HTR-8/SVneo (cell line): ENCODE results near the gene PRKRIP1.
A peak's percentile ranks its signal among the peaks of the same experiment; 100 is the strongest.
"Not testable (repeated sequence)": the region's sequence is repeated elsewhere in the genome, so short reads cannot be mapped to it uniquely, and the experiment has no call there.

Experiments used
- DNase-seq: peaks from one replicate; pipeline ENCODE4 v3.0.0; 2011; ENCODE audit warnings: low spot score, mixed read lengths; ENCODE audit not compliant: insufficient read length
- FAIRE-seq: peaks from 2 replicates; lab custom pipeline; 2011; peaks lifted over from hg19 to GRCh38; lab: Jason Lieb, UNC

PRKRIP1 gene

GRCh38 chr7:102454468-102454867 lies 58.3 kb downstream of the PRKRIP1 start:
- no peak for DNase-seq
- no peak for FAIRE-seq

GRCh38 chr7:102454932-102455331 lies 58.8 kb downstream of the PRKRIP1 start:
- not testable (repeated sequence) for FAIRE-seq, DNase-seq

DNA sequence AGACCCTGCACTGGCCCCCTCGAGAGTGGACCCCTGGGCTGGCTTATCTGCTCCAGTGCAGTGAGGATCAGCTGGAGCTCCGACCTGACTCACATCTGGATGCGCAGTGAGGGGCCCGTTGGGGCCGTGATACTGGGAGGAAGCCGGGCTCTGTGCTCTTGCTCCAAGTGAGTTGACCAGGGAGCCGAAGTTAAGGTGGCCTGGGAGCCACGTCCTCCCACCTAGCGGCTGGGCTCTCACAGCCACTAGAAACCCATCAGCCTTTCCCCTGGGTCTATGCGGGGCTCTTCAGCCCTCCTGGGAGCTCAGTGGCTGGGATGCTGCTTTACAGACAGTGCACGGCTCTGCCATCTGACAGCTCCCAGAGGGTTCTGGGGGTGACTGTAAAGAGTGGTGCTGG lies 59.4 kb downstream of the PRKRIP1 start:
- no peak for DNase-seq
- FAIRE-seq, result no peak

DNA sequence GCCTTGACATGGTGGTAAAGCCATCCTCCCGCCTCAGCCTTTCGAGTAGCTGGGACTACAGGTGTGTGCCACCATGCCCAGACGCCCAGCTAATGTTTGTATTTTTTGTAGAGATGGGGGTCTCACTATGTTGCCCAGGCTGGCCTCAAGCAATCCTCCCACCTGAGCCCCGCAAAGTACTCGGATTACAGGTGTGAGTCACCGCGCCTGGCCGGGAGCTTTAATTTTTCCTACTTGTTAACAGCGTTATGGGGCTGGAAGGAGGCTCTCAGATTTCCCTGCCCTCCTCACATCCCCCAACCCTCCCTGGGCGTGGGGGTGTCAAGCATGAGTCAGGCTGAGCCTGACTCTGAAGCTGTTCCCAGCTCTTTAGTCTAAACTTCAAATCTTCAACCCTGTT lies 60.2 kb downstream of the PRKRIP1 start:
- DNase-seq (no peak), FAIRE-seq (no peak)

GRCh38 chr7:102457352-102457924 lies 61.3 kb downstream of the PRKRIP1 start:
- DNase-seq, result no peak
- FAIRE-seq, result no peak

- FAIRE-seq, result no peak
- DNase-seq, result no peak
Measured at GRCh38 chr7:102459221-102459844, 63.2 kb downstream of the PRKRIP1 start.

DNA sequence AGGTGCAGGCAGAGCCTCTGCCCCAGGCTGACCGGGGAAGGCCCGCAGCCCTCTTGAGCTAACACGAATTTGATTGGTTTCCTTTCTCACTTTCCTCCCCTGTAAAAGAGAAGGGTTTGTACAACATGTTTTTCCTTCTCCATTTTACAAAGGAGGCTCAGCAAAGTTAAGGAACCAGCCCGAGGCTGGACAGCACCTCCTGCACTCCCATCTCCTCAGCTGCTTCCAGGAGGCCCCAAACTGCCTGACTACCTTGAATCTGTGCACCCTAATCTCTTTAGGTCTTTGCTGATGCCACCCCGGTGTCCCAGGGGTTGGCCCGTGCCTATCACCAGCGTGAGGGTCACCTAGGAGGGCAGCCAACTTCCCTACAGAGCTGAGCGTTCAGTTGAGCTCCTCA lies 64.3 kb downstream of the PRKRIP1 start:
- DNase-seq (no peak), FAIRE-seq (no peak)

DNA sequence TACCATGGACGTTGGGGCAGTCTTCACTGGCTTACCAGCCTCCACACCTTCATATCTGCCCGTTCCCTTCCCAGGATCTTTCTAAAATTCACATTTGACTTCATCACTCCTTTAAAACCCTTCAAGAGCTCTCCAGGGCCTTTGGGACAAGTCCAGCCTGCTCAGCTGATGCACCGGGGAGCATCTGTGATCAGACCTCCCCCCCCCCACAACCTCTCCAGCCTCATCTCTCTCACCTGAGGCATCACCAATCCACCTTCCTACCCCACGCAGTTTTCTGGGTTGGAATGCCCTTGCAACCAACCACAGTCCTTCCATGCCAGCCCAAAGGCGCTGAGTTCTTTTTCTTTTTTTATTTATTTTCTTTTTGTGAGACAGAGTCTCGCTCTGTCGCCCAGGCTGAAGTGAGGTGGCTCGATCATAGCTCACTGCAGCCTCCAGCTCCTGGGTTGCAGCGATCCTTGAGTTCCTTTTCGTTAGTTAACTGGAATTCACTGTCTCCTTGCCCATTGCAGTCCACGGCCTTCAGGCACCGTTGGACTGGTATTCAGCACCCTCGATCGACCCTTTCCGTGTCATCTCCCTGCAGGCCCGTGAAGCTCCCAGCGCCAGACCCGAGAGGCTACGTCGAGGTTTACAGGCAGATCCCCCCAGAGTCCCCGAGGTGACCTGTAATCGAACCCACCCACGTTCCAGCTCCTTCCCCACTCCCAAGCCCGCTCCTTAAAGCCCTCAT lies 67.8 kb downstream of the PRKRIP1 start:
- no peak for FAIRE-seq
- DNase-seq, result no peak

- DNase-seq (peak; percentile 92), FAIRE-seq (peak; percentile 89)
Measured at GRCh38 chr7:102464577-102465280, 68.6 kb downstream of the PRKRIP1 start, which contains the start of the genes ALKBH4 and LRWD1. TSS of gene ALKBH4 (minus strand) at chr7:102464863. CDS start at chr7:102464836, 27 bp downstream. TSS of gene LRWD1 (plus strand) at chr7:102464984. CDS start at chr7:102465081, 97 bp downstream.

- FAIRE-seq (no peak), DNase-seq (no peak)
Measured at GRCh38 chr7:102466097-102466496, 69.9 kb downstream of the PRKRIP1 start.

- FAIRE-seq, result no peak
Measured at GRCh38 chr7:102467581-102468477, 71.7 kb downstream of the PRKRIP1 start.

DNA sequence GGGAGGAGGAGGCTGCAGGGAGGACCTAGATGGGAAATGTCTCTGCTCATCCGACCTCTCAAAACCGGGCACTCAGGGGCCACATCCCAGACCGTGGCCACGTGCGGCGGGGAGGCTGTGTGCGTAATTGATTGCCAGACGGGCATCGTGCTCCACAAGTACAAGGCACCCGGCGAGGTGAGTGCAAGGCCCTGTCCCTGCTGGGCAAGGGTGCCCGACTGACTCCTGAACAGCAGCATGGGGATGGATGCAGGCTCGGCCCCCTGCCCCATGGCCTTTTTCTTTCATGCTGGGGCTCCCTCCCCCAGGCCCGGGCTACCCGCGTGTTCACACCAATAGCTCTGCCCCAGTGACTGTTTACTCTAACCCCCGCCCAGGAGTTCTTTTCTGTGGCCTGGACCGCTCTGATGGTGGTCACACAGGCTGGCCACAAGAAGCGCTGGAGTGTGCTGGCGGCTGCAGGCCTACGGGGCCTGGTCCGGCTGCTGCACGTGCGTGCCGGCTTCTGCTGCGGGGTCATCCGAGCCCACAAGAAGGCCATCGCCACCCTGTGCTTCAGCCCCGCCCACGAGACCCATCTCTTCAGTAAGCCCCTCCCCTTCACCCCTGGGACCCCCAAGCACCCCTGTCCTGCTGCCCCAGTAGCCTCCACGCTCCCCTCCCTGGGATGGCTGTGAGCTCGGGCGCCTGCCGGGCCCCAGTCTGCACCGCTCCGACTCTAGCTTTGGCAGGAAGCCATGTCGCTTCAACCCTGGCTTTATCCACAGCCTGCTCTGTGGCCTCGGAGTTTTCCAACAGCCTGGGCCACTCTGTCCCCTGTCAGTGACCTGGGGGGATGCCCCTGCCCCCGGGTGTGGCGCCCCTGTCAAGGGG lies 72.6 kb downstream of the PRKRIP1 start:
- no peak for DNase-seq

More at GRCh38 chr7:102467581-102468477, 71.7 kb downstream of the PRKRIP1 start:
- DNase-seq, result no peak

DNA sequence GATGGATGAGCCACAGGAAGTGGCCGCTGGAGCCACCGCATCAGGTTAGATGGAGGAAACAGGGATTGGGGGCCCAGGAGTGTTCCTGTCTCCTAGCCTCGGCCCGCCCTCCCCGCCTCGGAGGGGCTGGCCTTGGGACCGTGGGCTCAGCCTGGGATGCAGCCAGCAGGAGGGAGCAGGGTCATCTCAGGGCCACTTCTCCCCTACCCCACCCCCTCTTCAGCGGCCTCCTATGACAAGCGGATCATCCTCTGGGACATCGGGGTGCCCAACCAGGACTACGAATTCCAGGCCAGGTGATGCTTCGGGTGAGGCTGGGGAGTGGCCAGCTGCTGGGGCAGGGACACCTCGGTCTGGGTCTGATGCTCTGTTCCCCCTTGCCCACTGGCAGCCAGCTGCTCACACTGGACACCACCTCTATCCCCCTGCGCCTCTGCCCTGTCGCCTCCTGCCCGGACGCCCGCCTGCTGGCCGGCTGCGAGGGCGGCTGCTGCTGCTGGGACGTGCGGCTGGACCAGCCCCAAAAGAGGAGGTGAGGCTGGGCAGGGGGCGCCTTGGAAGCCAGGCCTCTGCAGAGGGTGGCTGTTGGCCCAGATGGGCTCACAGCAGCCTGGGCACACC lies 73.3 kb downstream of the PRKRIP1 start:
- DNase-seq (no peak), FAIRE-seq (no peak)

More for the DNA sequence above, 72.6 kb downstream of the PRKRIP1 start:
- no peak for FAIRE-seq

GRCh38 chr7:102469972-102470825 lies 74.0 kb downstream of the PRKRIP1 start:
- no peak for FAIRE-seq
- DNase-seq, result no peak

DNA sequence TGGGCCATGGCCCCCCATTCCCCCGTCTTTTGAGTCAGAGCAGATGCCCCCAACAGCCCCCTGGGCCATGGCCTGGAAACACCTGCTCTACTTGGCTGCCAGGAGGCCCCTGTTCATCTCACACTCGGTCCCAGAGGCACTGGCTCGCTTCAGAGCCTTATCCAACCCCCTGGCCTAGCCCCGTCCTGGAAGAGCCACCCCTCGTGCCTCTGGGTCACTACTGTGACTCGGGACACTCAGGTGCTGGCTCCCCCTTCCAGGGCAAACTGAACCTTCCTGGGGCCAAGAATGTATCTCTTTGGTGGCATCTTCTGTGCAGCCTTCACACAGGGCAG lies 75.6 kb downstream of the PRKRIP1 start:
- no peak for DNase-seq
- FAIRE-seq, result no peak

GRCh38 chr7:102472126-102473041 lies 76.2 kb downstream of the PRKRIP1 start:
- no peak for DNase-seq
- no peak for FAIRE-seq
